T-helper 17 cell (primary cell): ENCODE data around the gene OPA3. TPM values are rescaled to one million over a fixed set of nuclear protein-coding genes. Genes with fewer than 3 reads are reported as not detected.
"Not testable (repeated sequence)": the region's sequence is repeated elsewhere in the genome, so short reads cannot be mapped to it uniquely, and the experiment has no call there.

Experiments used
- ATAC-seq: fragments of 150-1000 bp; cut with Tn5 transposase; 2 replicates; pipeline ENCODE4 v1.10.0; 2021; ENCODE audit warnings: mild to moderate bottlenecking, moderate library complexity
- DNase-seq, 3 donors: peaks; one replicate each; pipeline versions ENCODE4 v3.0.0 to v3.0.0-alpha.2; 2020 to 2021
- H3K9me3 ChIP-seq: one replicate; pipeline ENCODE4 v1.7.0; 2013; ENCODE audit warnings: low read length, mild to moderate bottlenecking; ENCODE audit not compliant: control insufficient read depth, poor library complexity, severe bottlenecking
- H3K27ac Mint-ChIP-seq: one replicate; pipeline ENCODE4 v1.8.0; 2022; ENCODE audit warnings: mild to moderate bottlenecking, moderate library complexity, mixed read lengths
- H3K27me3 Mint-ChIP-seq: one replicate; pipeline ENCODE4 v1.8.0; 2022; ENCODE audit warnings: mixed read lengths
- H3K36me3 Mint-ChIP-seq: one replicate; pipeline ENCODE4 v1.8.0; 2022; ENCODE audit warnings: low read depth, mixed read lengths
- H3K4me1 Mint-ChIP-seq: one replicate; pipeline ENCODE4 v1.8.0; 2022; ENCODE audit warnings: mild to moderate bottlenecking, mixed read lengths
- H3K4me3 Mint-ChIP-seq: one replicate; pipeline ENCODE4 v1.8.0; 2022; ENCODE audit warnings: mild to moderate bottlenecking, moderate library complexity, mixed read lengths
- total RNA-seq, 4 donors: library from RNA in 2 of 4; stranded (reverse) in 2 of 4; gene quantifications; one replicate each; pipeline ENCODE4 v1.2.3 and lab custom pipeline; 2022 to 2026

Gene OPA3
- 1 to 10 TPM; 8.3 to 9.4 TPM for total RNA-seq
- total RNA-seq (lab: John Stamatoyannopoulos, UW): 17.9 to 32.1 reads per million in 2 donors

- DNase-seq: peak; percentile 94 to 96 (median 94)
- peaks cover 9% of the 10 kb centered on the region for H3K27me3 Mint-ChIP-seq
- H3K4me3 Mint-ChIP-seq: peak within 1 kb of the TSS; percentile 89
- H3K27ac Mint-ChIP-seq: peak within 1 kb of the TSS; percentile 97
- H3K4me1 Mint-ChIP-seq: peaks cover 18% of the 10 kb centered on the region
- H3K36me3 Mint-ChIP-seq: peaks cover 4% of the 10 kb centered on the region
- no peaks in the 10 kb centered on the region for H3K9me3 ChIP-seq
- peak; percentile 89 for ATAC-seq
Measured at GRCh38 chr19:45584332-45585157, at the start of gene OPA3. Gene OPA3, minus strand, starts transcription at chr19:45584802. Its CDS starts 38 bp downstream, at chr19:45584764.

- H3K36me3 Mint-ChIP-seq: no peaks in the 10 kb centered on the region
- ATAC-seq: peak; percentile 39
Measured at GRCh38 chr19:45632468-45633196, 48.0 kb upstream of the OPA3 start.

GRCh38 chr19:45630463-45630862 is 45.9 kb upstream of the OPA3 start:
- DNase-seq (no peak), ATAC-seq (no peak)
- H3K9me3 ChIP-seq: no peaks in the 10 kb centered on the region
- Mint-ChIP-seq H3K4me1 (no peaks in the 10 kb centered on the region), H3K36me3 (peaks cover 4% of the 10 kb centered on the region), H3K4me3 (no peak overlapping the region), H3K27me3 (no peaks in the 10 kb centered on the region), H3K27ac (no peak overlapping the region)

More at GRCh38 chr19:45632468-45633196, 48.0 kb upstream of the OPA3 start:
- no peaks in the 10 kb centered on the region for H3K9me3 ChIP-seq
- Mint-ChIP-seq H3K4me3 (no peak overlapping the region), H3K4me1 (no peaks in the 10 kb centered on the region), H3K27me3 (no peaks in the 10 kb centered on the region), H3K27ac (no peak overlapping the region)
- peak in 2 of 3 donors; percentile 24 to 34 for DNase-seq

GRCh38 chr19:45629704-45630103 is 45.1 kb upstream of the OPA3 start:
- H3K9me3 ChIP-seq: no peaks in the 10 kb centered on the region
- peaks cover 4% of the 10 kb centered on the region for H3K36me3 Mint-ChIP-seq
- no peaks in the 10 kb centered on the region for H3K4me1 Mint-ChIP-seq
- H3K27me3 Mint-ChIP-seq: no peaks in the 10 kb centered on the region
- peak overlapping the region; percentile 49 for H3K27ac Mint-ChIP-seq
- ATAC-seq (no peak), DNase-seq (no peak)
- H3K4me3 Mint-ChIP-seq: no peak overlapping the region

- H3K27me3 Mint-ChIP-seq, H3K4me1 Mint-ChIP-seq, ATAC-seq: not testable (repeated sequence)
Measured at GRCh38 chr19:45628219-45628618, 43.6 kb upstream of the OPA3 start.

GRCh38 chr19:45623984-45624383 is 39.4 kb upstream of the OPA3 start:
- Mint-ChIP-seq H3K36me3 (peaks cover 15% of the 10 kb centered on the region), H3K4me3 (no peak overlapping the region)
- ATAC-seq: no peak

More at GRCh38 chr19:45628219-45628618, 43.6 kb upstream of the OPA3 start:
- peaks cover 10% of the 10 kb centered on the region for H3K36me3 Mint-ChIP-seq
- not testable (repeated sequence) for H3K4me3 Mint-ChIP-seq, H3K27ac Mint-ChIP-seq, DNase-seq, H3K9me3 ChIP-seq

GRCh38 chr19:45621976-45622503 is 37.4 kb upstream of the OPA3 start:
- H3K27me3 Mint-ChIP-seq: no peaks in the 10 kb centered on the region
- ATAC-seq: no peak
- no peaks in the 10 kb centered on the region for H3K9me3 ChIP-seq
- no peak overlapping the region for H3K4me3 Mint-ChIP-seq
- H3K4me1 Mint-ChIP-seq: peaks cover 13% of the 10 kb centered on the region
- H3K27ac Mint-ChIP-seq: peak overlapping the region; percentile 51
- DNase-seq: no peak
- H3K36me3 Mint-ChIP-seq: peaks cover 13% of the 10 kb centered on the region

More at GRCh38 chr19:45623984-45624383, 39.4 kb upstream of the OPA3 start:
- Mint-ChIP-seq H3K4me1 (peaks cover 13% of the 10 kb centered on the region), H3K27ac (peak overlapping the region; percentile 85), H3K27me3 (no peaks in the 10 kb centered on the region)
- no peak for DNase-seq
- no peaks in the 10 kb centered on the region for H3K9me3 ChIP-seq

- ATAC-seq: no peak
- Mint-ChIP-seq H3K4me3 (no peak overlapping the region), H3K36me3 (peaks cover 13% of the 10 kb centered on the region), H3K4me1 (peaks cover 13% of the 10 kb centered on the region), H3K27me3 (no peaks in the 10 kb centered on the region), H3K27ac (peak overlapping the region; percentile 51)
- no peak for DNase-seq
- H3K9me3 ChIP-seq: no peaks in the 10 kb centered on the region
Measured at GRCh38 chr19:45621389-45621788, 36.8 kb upstream of the OPA3 start.

- peaks cover 4% of the 10 kb centered on the region for H3K36me3 Mint-ChIP-seq
- H3K4me3 Mint-ChIP-seq: no peak overlapping the region
- no peak overlapping the region for H3K27ac Mint-ChIP-seq
- ATAC-seq (no peak), DNase-seq (no peak)
- no peaks in the 10 kb centered on the region for H3K9me3 ChIP-seq
- H3K27me3 Mint-ChIP-seq: no peaks in the 10 kb centered on the region
- H3K4me1 Mint-ChIP-seq: peaks cover 10% of the 10 kb centered on the region
Measured at GRCh38 chr19:45616704-45617017, 32.1 kb upstream of the OPA3 start.

- DNase-seq (peak; percentile 62 to 77 (median 75)), ATAC-seq (peak; percentile 98)
- no peaks in the 10 kb centered on the region for H3K27me3 Mint-ChIP-seq
- peaks cover 4% of the 10 kb centered on the region for H3K36me3 Mint-ChIP-seq
- peak overlapping the region; percentile 37 for H3K27ac Mint-ChIP-seq
- H3K4me1 Mint-ChIP-seq: peaks cover 10% of the 10 kb centered on the region
- no peak overlapping the region for H3K4me3 Mint-ChIP-seq
- no peaks in the 10 kb centered on the region for H3K9me3 ChIP-seq
Measured at GRCh38 chr19:45615795-45616703, 31.4 kb upstream of the OPA3 start.

GRCh38 chr19:45615056-45615455 is 30.5 kb upstream of the OPA3 start:
- ATAC-seq, H3K9me3 ChIP-seq, H3K27ac Mint-ChIP-seq, H3K4me3 Mint-ChIP-seq, H3K27me3 Mint-ChIP-seq, H3K4me1 Mint-ChIP-seq, H3K36me3 Mint-ChIP-seq, DNase-seq: not testable (repeated sequence)

- Mint-ChIP-seq H3K27me3 (no peaks in the 10 kb centered on the region), H3K27ac (peak overlapping the region; percentile 89), H3K4me3 (no peak overlapping the region), H3K4me1 (peaks cover 10% of the 10 kb centered on the region), H3K36me3 (peaks cover 8% of the 10 kb centered on the region)
- H3K9me3 ChIP-seq: no peaks in the 10 kb centered on the region
- DNase-seq: no peak
- peak; percentile 51 for ATAC-seq
Measured at GRCh38 chr19:45613926-45614725, 29.5 kb upstream of the OPA3 start.
